Hepatocyte (in vitro differentiated cells): ENCODE results near the gene TP53I3. TPM values are rescaled to one million over a fixed set of nuclear protein-coding genes. Genes with fewer than 3 reads are reported as not detected.
A peak's percentile ranks its signal among the peaks of the same experiment; 100 is the strongest.

Experiments used
- DNase-seq: peaks from one replicate; pipeline ENCODE4 v3.0.0-alpha.2; 2016; ENCODE audit warnings: low spot score
- H2AFZ ChIP-seq: fragments of 200-600 bp; sonication (generic); 2 replicates; pipeline ENCODE4 v1.6.0; 2016; ENCODE audit warnings: antibody characterized with exemption, mild to moderate bottlenecking
- H3K27ac ChIP-seq: fragments of 200-600 bp; sonication (generic); 2 replicates; pipeline ENCODE4 v1.5.1; 2016; ENCODE audit warnings: mild to moderate bottlenecking
- H3K27me3 ChIP-seq: fragments of 200-600 bp; sonication (generic); 2 replicates; pipeline ENCODE4 v1.6.1; 2016
- H3K36me3 ChIP-seq: fragments of 200-600 bp; sonication (generic); replicated peaks from 2 replicates; pipeline ENCODE4 v1.5.1; 2016; ENCODE audit warnings: low read depth; ENCODE audit not compliant: insufficient read depth
- H3K4me1 ChIP-seq: fragments of 200-600 bp; sonication (generic); 2 replicates; pipeline ENCODE4 v1.5.1; 2016; ENCODE audit warnings: mild to moderate bottlenecking, moderate library complexity; ENCODE audit not compliant: insufficient read depth
- H3K4me2 ChIP-seq: fragments of 200-600 bp; sonication (generic); 2 replicates; pipeline ENCODE4 v1.6.0; 2016
- H3K4me3 ChIP-seq: fragments of 200-600 bp; sonication (generic); 2 replicates; pipeline ENCODE4 v1.5.1; 2016; ENCODE audit warnings: mild to moderate bottlenecking
- H3K79me2 ChIP-seq: fragments of 200-600 bp; sonication (generic); 2 replicates; pipeline ENCODE4 v1.6.0; 2017; ENCODE audit warnings: mild to moderate bottlenecking
- H3K9me2 ChIP-seq: fragments of 200-600 bp; sonication (generic); replicated peaks from 2 replicates; pipeline ENCODE4 v1.6.0; 2017; ENCODE audit warnings: mild to moderate bottlenecking; ENCODE audit not compliant: insufficient read depth
- H3K9me3 ChIP-seq: fragments of 200-600 bp; sonication (generic); 2 replicates; pipeline ENCODE4 v1.5.1; 2016; ENCODE audit warnings: low read depth, mild to moderate bottlenecking
- H4K20me1 ChIP-seq: fragments of 200-600 bp; sonication (generic); 2 replicates; pipeline ENCODE4 v1.6.0; 2016; ENCODE audit warnings: mild to moderate bottlenecking; ENCODE audit not compliant: insufficient read depth, poor library complexity, severe bottlenecking
- EZH2 ChIP-seq: fragments of 200-600 bp; sonication (generic); IDR thresholded peaks from 2 replicates; pipeline ENCODE4 v1.6.1; 2016; ENCODE audit warnings: antibody characterized with exemption, mild to moderate bottlenecking, borderline replicate concordance
- EZH2phosphoT487 ChIP-seq: fragments of 200-600 bp; sonication (generic); IDR thresholded peaks from one replicate; pipeline ENCODE4 v1.6.1; 2018; ENCODE audit warnings: antibody characterized with exemption, mild to moderate bottlenecking, low read depth, moderate library complexity; ENCODE audit not compliant: unreplicated experiment, severe bottlenecking
- WGBS: methylation state at CpG from one replicate; pipeline ENCODE4 v1.1.6; 2016; ENCODE audit warnings: low lambda C conversion rate; ENCODE audit errors: missing lambda C conversion rate; 5-methylcytosine and 5-hydroxymethylcytosine counted together
- polyA plus RNA-seq: library from polyadenylated mRNA; unstranded; fragments of >200 nt; fragmentation: Nextera tagmentation; extraction: Ambion mirVana; gene quantifications from 2 replicates; pipeline ENCODE4 v1.2.1, GENCODE V29; 2016
- total RNA-seq: library from RNA; depleted of rRNA; stranded (reverse); fragments of >200 nt; gene quantifications from 2 replicates; pipeline ENCODE4 v1.2.3, GENCODE V29; 2014
- TF ChIP-seq, protein P1 (sequence below): fragments of 200-600 bp; sonication (generic); IDR thresholded peaks from 2 replicates; pipeline ENCODE4 v1.5.1; 2016; ENCODE audit warnings: antibody characterized with exemption, mild to moderate bottlenecking; ENCODE audit not compliant: poor library complexity

TP53I3 gene
- total and polyA plus RNA-seq, 2 experiments from 2014 or later = 31.9 to 56.2 TPM

GRCh38 chr2:24077879-24078278 is 6.8 kb downstream of the TP53I3 start:
- no peak for DNase-seq
- Histone ChIP-seq H2AFZ (peak overlapping the region; percentile 69), H3K36me3 (no peaks in the 10 kb centered on the region), H3K4me3 (peak overlapping the region; percentile 40), H3K9me3 (no peaks in the 10 kb centered on the region), H3K27ac (peak overlapping the region; percentile 95), H3K4me1 (peaks cover 16% of the 10 kb centered on the region), H4K20me1 (no peaks in the 10 kb centered on the region), H3K4me2 (peak overlapping the region; percentile 82), H3K79me2 (peaks cover 36% of the 10 kb centered on the region), H3K9me2 (no peaks in the 10 kb centered on the region), H3K27me3 (no peaks in the 10 kb centered on the region)
- TF ChIP-seq, protein P1, sequence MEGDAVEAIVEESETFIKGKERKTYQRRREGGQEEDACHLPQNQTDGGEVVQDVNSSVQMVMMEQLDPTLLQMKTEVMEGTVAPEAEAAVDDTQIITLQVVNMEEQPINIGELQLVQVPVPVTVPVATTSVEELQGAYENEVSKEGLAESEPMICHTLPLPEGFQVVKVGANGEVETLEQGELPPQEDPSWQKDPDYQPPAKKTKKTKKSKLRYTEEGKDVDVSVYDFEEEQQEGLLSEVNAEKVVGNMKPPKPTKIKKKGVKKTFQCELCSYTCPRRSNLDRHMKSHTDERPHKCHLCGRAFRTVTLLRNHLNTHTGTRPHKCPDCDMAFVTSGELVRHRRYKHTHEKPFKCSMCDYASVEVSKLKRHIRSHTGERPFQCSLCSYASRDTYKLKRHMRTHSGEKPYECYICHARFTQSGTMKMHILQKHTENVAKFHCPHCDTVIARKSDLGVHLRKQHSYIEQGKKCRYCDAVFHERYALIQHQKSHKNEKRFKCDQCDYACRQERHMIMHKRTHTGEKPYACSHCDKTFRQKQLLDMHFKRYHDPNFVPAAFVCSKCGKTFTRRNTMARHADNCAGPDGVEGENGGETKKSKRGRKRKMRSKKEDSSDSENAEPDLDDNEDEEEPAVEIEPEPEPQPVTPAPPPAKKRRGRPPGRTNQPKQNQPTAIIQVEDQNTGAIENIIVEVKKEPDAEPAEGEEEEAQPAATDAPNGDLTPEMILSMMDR = no peak
- TF ChIP-seq EZH2 = no peak
- no peak for TF ChIP-seq EZH2phosphoT487
- 62% methylated on average over 2 of the region's 2 CpGs for WGBS

DNA sequence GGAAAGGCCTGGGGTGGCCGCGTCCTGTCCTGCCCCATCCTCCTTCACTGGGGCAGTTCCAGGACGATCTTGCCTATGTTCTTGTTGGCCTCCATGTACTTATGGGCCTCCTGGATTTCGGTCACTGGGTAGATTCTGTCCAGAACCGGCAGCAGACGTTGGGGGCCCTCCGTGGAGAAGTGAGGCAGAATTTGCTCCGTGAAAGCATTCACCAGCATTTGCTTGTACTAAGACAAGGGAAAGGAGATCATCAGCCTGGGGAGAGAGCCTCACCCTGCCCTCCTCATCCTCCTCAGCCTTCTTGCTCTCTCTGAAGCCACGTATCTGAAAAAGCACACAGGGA is 7.1 kb downstream of the TP53I3 start:
- Histone ChIP-seq H3K27me3 (no peaks in the 10 kb centered on the region), H3K4me1 (peaks cover 14% of the 10 kb centered on the region), H4K20me1 (no peaks in the 10 kb centered on the region), H3K27ac (peak overlapping the region; percentile 95), H3K36me3 (no peaks in the 10 kb centered on the region), H2AFZ (peak overlapping the region; percentile 69), H3K4me3 (peak overlapping the region; percentile 40), H3K4me2 (peak overlapping the region; percentile 82), H3K79me2 (peaks cover 37% of the 10 kb centered on the region), H3K9me3 (no peaks in the 10 kb centered on the region), H3K9me2 (no peaks in the 10 kb centered on the region)
- 18% methylated on average over 9 of the region's 9 CpGs for WGBS
- no peak for DNase-seq
- no peak for TF ChIP-seq EZH2
- TF ChIP-seq, protein P1 = no peak

GRCh38 chr2:24076849-24077534 is 7.6 kb downstream of the TP53I3 start:
- DNase-seq = peak; percentile 73
- Histone ChIP-seq H3K27ac (peak overlapping the region; percentile 95), H3K27me3 (no peaks in the 10 kb centered on the region), H3K4me2 (peak overlapping the region; percentile 82), H2AFZ (peak overlapping the region; percentile 69), H3K9me2 (no peaks in the 10 kb centered on the region), H3K4me3 (peak overlapping the region; percentile 40), H3K36me3 (no peaks in the 10 kb centered on the region), H4K20me1 (no peaks in the 10 kb centered on the region), H3K4me1 (peaks cover 14% of the 10 kb centered on the region), H3K79me2 (peaks cover 36% of the 10 kb centered on the region), H3K9me3 (no peaks in the 10 kb centered on the region)
- TF ChIP-seq EZH2 (no peak), EZH2phosphoT487 (no peak)
- TF ChIP-seq, protein P1 = no peak
- WGBS = 2% methylated on average over 20 of the region's 41 CpGs
